Transverse colon (tissue), 4 donors: ENCODE results near the gene RGMA. TPM values are rescaled to one million over a fixed set of nuclear protein-coding genes. Genes with fewer than 3 reads are reported as not detected.

Source experiments
- DNase-seq: peaks from one replicate; pipeline ENCODE4 v3.0.0-alpha.2; 2019
- H3K27ac ChIP-seq, 4 donors: fragments of 200-600 bp; sonication (generic); 2 replicates each; pipeline ENCODE4 v1.5.1; 2016 to 2018; ENCODE audit warnings: inconsistent platforms in 4 of 4
- H3K27me3 ChIP-seq: fragments of 200-600 bp; sonication (generic); 2 replicates; pipeline ENCODE4 v1.5.1; 2017; ENCODE audit warnings: inconsistent platforms
- H3K36me3 ChIP-seq, 4 donors: fragments of 200-600 bp; sonication (generic); 2 replicates each; pipeline ENCODE4 v1.5.1; 2017 to 2019; ENCODE audit warnings: inconsistent platforms in 4 of 4
- H3K4me1 ChIP-seq, 4 donors: fragments of 200-600 bp; sonication (generic); 2 replicates each; pipeline ENCODE4 v1.5.1; 2017 to 2020; ENCODE audit warnings: inconsistent platforms in 4 of 4
- H3K4me3 ChIP-seq, 4 donors: fragments of 200-600 bp; sonication (generic); 1 replicate in 1 of 4; 2 replicates in 3 of 4; pipeline versions ENCODE4 v1.5.1 to v1.6.1; 2017 to 2019; ENCODE audit warnings: inconsistent platforms in 4 of 4
- H3K9me3 ChIP-seq, 2 donors: fragments of 200-600 bp; sonication (generic); 2 replicates each; pipeline ENCODE4 v1.5.1; 2017 to 2019; ENCODE audit warnings: inconsistent platforms in 2 of 2
- CTCF ChIP-seq, 5 experiments: fragments of 200-600 bp in 3 of 5; fragments of 450-650 bp in 2 of 5; sonication (generic) in 3 of 5; IDR thresholded peaks; 1 replicate in 2 of 5; 2 replicates in 3 of 5; pipeline ENCODE4 v1.5.1; 2016 to 2017; ENCODE audit warnings: antibody characterized with exemption in 5 of 5, inconsistent platforms in 3 of 5, mild to moderate bottlenecking in 2 of 5, moderate library complexity in 1 of 5
- EP300 ChIP-seq: sonication (generic); formaldehyde crosslinking; IDR thresholded peaks from one replicate; pipeline ENCODE4 v1.6.1; 2017; ENCODE audit warnings: antibody characterized with exemption, low read depth
- POLR2A ChIP-seq: fragments of 450-650 bp; IDR thresholded peaks from one replicate; pipeline ENCODE4 v1.6.1; 2016; ENCODE audit warnings: antibody characterized with exemption, mild to moderate bottlenecking, moderate library complexity
- POLR2AphosphoS5 ChIP-seq, 3 donors: sonication (generic); formaldehyde crosslinking; IDR thresholded peaks; one replicate each; pipeline ENCODE4 v1.6.1; 2016; ENCODE audit warnings: antibody characterized with exemption in 3 of 3
- WGBS, 2 donors: methylation state at CpG; one replicate each; pipeline ENCODE4 v1.1.5; 2018; ENCODE audit warnings: low coverage in 1 of 2; 5-methylcytosine and 5-hydroxymethylcytosine counted together
- in situ Hi-C, 4 donors: fragments of 200-750 bp; cut with MboI; loops; one replicate each; pipeline versions ENCODE4 v1.15.0 to v1.15.1; 2017; ENCODE audit warnings: low sequenced_read_pairs in 3 of 4, low pct_ligation_motif_present in 1 of 4, low pct_unique_long_range_greater_than_20kb in 1 of 4
- intact Hi-C: fragments of 100-400 bp; cut with DNase I; formaldehyde crosslinking; loops from one replicate; pipeline ENCODE4 v1.15.1; 2023; ENCODE audit warnings: low total_unique reads
- total RNA-seq, 4 donors: library from RNA; depleted of rRNA; stranded (reverse); fragments of >200 nt; gene quantifications; one replicate each; pipeline ENCODE4 v1.1.0, GENCODE V29; 2016

RGMA gene
- total RNA-seq, 4 donors from 2014 or later, result 8.6 to 53.3 (median 20.6) TPM

- TF ChIP-seq EP300 (no peak), POLR2A (no peak), POLR2AphosphoS5 (IDR thresholded peaks at IDR 0.05) (no peak), CTCF (IDR thresholded peaks at IDR 0.05) (no peak)
- 41% methylated on average over 30 of the region's 30 CpGs; no CpG with 5 or more reads in 1 of the 2 donors for WGBS, 2 donors
- H3K36me3 ChIP-seq, result no peaks in the 10 kb centered on the region
- in situ Hi-C loops (no loop called here), intact Hi-C loops (no loop called here)
- no peak for DNase-seq
- peak overlapping the region; percentile 76 to 96 (median 89) for H3K27ac ChIP-seq
- H3K9me3 ChIP-seq, result no peaks in the 10 kb centered on the region
- peaks cover 66% of the 10 kb centered on the region for H3K27me3 ChIP-seq
- peak overlapping the region in 3 of 4 donors; percentile 42 to 65 (median 49) for H3K4me3 ChIP-seq
- H3K4me1 ChIP-seq, result peaks cover 0 to 27% (median under 1%) of the 10 kb centered on the region in 4 donors
These were observed 15.5 kb downstream of the RGMA start for GRCh38 chr15:93073465-93073952.

GRCh38 chr15:93072411-93073394 is 16.3 kb downstream of the RGMA start:
- peak; percentile 63 for DNase-seq
- peak overlapping the region; percentile 42 to 72 (median 57) for H3K4me3 ChIP-seq
- H3K36me3 ChIP-seq, result no peaks in the 10 kb centered on the region
- intact Hi-C loops, result no loop called here
- no peaks in the 10 kb centered on the region for H3K9me3 ChIP-seq
- 4 to 10% methylated on average over 2 to 90 of the region's 96 CpGs for WGBS, 2 donors
- H3K27me3 ChIP-seq, result peaks cover 66% of the 10 kb centered on the region
- TF ChIP-seq POLR2AphosphoS5 (IDR thresholded peaks at IDR 0.05) (peak; percentile 4 to 74 (median 13)), CTCF (IDR thresholded peaks at IDR 0.05) (no peak), POLR2A (peak; percentile 39)
- in situ Hi-C loops, result no loop called here
- H3K4me1 ChIP-seq, result peaks cover 0 to 32% (median 2%) of the 10 kb centered on the region in 4 donors
- H3K27ac ChIP-seq, result peak overlapping the region; percentile 76 to 96 (median 89)

- no peak for TF ChIP-seq EP300
- no peak for TF ChIP-seq POLR2A
- no peak for TF ChIP-seq POLR2AphosphoS5 (IDR thresholded peaks at IDR 0.05)
- TF ChIP-seq CTCF (IDR thresholded peaks at IDR 0.05), result no peak
- in situ Hi-C loops, result no loop called here
- no peak for DNase-seq
- peaks cover 0 to 35% (median 4%) of the 10 kb centered on the region in 4 donors for H3K4me1 ChIP-seq
- peak overlapping the region; percentile 76 to 96 (median 89) for H3K27ac ChIP-seq
- intact Hi-C loops, result no loop called here
- H3K27me3 ChIP-seq, result peaks cover 63% of the 10 kb centered on the region
- H3K4me3 ChIP-seq, result peak overlapping the region; percentile 42 to 72 (median 57)
- H3K9me3 ChIP-seq, result no peaks in the 10 kb centered on the region
- no peaks in the 10 kb centered on the region for H3K36me3 ChIP-seq
- 5 to 12% methylated on average over 6 to 10 of the region's 10 CpGs for WGBS, 2 donors
These were observed 17.0 kb downstream of the RGMA start for GRCh38 chr15:93072011-93072410.

GRCh38 chr15:93071469-93071936 is 17.5 kb downstream of the RGMA start:
- Histone ChIP-seq H3K27ac (peak overlapping the region; percentile 76 to 96 (median 89)), H3K4me3 (peak overlapping the region; percentile 42 to 72 (median 57)), H3K9me3 (no peaks in the 10 kb centered on the region), H3K27me3 (peaks cover 63% of the 10 kb centered on the region), H3K36me3 (no peaks in the 10 kb centered on the region), H3K4me1 (peaks cover 0 to 34% (median 4%) of the 10 kb centered on the region in 4 donors)
- in situ Hi-C loops (no loop called here), intact Hi-C loops (no loop called here)
- 24 to 52% methylated on average over 6 to 22 of the region's 22 CpGs for WGBS, 2 donors
- TF ChIP-seq CTCF (IDR thresholded peaks at IDR 0.05), result no peak
- TF ChIP-seq EP300, result no peak
- TF ChIP-seq POLR2AphosphoS5 (IDR thresholded peaks at IDR 0.05), result no peak
- TF ChIP-seq POLR2A, result no peak
- no peak for DNase-seq
